Stimulated activated CD4-positive, alpha-beta T cell treated with anti-CD3 and anti-CD28 coated beads, Interleukin-4, amount 100 ng/mL, for 24 hours (primary cell): ENCODE data around the gene RHOD.

Experiments
- DNase-seq: peaks from one replicate; pipeline ENCODE4 v3.0.0-alpha.2; 2020

Gene RHOD

DNA sequence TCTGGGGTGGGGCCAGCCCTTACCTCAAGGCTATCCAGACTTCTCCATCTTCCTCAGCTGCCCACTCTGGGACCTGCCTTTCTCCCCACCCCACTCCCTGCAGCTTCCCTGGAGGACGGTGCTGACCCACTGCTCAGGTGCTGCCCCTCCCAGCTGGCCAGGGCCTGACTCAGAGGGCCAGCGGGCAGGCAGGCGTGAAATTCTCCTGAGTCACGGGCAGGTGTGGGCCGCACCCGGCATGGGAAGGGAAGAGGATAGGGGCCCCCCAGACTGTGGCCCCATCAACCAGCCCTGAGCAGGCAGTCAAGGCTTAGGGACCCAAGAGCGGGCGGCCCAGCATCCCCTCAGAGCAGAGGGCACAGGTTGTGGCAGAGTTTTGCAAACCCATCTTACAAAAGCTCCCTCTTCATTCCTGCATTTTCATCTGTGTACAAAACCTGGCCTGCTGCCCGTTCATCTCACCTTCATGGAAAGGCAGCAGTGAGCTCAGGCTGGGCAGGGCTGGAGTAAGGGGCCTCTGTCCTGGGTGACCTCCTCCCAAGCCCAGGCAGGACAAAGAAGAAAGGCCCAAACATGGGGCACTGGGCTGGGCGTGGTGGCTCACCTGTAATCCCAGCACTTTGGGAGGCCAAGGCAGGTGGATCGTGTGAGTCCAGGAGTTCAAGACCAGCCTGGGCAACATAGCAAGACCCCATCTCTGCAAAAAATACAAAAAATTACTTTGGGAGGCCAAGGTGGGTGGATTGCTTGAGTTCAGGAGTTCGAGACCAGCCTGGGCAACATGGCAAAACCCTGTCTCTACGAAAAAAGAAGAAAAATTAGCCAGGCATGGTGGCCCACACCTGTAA lies 6.1 kb downstream of the RHOD start:
- DNase-seq = no peak

DNA sequence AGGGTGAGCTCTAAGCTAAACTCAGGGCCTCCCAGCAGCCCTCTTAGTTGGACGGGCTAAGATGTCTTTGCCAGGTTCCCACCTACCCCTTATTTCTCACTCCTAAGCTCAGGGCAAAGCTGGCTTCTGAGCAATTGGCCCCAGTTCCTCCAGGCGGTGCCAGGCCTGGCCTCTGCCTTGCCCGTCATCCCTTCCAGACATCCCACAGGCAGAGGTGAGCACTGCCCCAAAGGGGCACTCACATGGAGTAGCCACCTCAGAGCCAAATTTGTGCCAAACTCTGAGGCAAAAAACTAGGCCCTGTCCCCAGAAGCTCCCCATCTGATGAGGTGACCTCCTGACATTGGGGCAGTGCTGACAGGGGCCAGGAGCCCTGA lies 9.7 kb downstream of the RHOD start:
- no peak for DNase-seq

DNA sequence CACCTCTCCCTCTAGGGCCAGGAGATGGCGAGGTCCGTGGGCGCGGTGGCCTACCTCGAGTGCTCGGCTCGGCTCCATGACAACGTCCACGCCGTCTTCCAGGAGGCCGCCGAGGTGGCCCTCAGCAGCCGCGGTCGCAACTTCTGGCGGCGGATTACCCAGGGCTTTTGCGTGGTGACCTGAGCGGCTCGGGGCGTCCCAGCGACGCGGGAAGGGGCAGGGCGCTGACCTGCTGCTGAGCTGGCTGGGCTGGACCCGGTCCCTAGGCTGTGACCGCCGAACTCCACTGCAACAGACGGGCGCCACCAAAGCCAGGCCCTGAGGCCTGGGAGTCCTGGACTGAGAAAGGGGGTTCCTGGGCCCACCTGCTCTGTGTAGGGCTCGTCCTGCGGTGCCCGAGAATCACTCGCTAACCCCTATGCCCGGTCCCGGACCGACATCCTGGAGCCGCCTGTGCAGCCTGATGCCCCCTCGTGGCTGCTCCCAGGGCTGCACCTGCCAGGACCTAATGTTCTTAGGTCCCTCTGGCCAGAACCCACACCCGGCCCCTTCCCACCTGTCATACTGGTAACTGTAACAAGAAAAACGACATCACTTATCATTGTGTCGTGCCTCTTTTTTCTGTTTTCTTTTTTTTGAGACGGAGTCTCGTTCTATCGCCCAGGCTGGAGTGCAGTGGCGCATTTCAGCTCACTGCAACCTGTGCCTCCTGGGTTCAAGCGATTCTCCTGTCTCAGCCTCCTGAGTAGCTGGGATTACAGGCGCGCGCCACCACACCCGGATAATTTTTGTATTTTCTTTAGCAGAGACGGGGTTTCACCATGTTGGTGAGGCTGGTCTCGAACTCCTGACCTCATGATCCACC lies 15.0 kb downstream of the RHOD start:
- peak; percentile 74 for DNase-seq

DNA sequence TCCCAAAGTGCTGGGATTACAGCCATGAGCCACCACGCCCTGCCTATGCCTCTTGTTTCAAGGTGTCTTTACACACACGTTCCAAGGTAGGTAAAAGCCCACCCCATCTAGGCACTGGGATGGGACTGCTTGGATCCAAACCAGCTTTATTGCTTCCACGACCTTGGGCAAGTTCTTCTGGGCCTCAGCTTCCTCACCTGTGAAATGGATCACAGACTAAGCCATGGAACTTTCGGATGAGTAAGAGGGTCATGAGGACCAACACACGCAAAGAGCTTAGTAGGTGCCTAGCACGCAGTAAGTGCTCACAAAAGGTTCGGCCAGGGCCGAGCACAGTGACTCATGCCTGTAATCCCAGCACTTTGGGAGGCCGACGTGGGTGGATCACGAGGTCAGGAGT lies 15.6 kb downstream of the RHOD start:
- no peak for DNase-seq

DNA sequence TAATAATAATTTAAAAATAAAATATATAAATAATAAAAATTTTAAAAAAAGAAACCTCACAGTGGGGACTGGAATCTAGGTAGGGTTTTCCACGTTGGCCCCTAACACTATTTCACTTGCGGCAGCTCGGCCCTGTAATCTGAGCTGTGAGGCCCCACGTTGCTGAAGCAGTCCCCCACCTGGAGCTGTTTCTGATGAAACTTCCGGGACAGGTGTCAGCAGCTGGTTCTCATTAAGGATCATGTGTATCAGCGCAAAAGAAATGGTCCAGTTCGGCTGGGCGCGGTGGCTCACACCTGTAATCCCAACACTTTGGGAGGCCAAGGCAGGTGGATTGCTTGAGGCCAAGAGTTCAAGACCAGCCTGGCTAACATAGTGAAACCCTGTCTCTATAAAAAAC lies 17.3 kb downstream of the RHOD start:
- no peak for DNase-seq

DNA sequence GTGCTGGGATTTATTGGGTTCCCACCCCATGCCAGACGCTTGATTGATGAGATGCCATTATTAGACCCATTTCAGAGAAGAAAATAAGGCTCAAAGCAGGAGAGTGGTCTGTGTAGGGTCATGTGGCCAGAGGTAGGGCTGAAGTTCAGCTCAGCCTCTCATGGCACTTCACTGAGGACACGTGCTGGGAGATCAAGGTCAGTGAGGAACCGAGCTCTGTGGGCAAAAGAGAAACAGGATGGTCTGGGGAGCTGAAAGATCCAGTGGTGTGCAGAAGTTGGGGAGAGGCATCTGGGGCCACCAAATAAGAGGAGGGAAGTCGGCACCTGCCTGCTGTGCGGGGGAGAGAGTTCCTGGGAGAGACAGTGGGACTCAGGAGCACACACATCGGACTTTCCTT lies 19.6 kb downstream of the RHOD start:
- DNase-seq = no peak

DNA sequence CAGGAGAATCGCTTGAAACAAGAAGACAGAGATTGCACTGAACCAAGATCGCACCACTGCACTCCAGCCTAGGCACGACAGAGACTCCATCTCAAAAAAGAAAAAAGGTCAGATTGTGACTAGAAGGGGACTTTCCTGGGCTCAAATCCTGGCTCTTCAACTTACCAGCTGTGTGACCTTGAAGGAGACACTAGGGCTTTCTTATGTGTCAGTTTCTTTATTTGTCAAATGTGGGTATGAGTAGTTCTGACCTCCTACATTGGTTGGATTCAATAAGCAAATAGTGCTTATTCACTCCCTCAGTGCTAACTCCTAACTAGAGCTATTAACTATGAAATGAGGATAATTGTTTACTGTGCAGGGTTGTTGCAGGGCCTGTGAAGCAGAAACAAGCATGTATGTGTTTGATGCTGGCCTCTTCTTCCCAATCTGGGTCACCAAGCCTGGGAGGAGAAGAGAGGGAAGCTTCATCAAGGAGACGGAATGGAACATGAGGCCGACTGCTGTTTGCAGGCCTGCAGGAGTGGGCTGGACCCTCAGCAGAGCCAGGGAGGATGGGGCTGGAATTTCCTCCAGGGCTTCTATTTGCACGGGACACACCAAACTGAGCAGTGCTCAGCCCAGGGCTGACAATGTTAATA lies 22.5 kb downstream of the RHOD start:
- DNase-seq = no peak

DNA sequence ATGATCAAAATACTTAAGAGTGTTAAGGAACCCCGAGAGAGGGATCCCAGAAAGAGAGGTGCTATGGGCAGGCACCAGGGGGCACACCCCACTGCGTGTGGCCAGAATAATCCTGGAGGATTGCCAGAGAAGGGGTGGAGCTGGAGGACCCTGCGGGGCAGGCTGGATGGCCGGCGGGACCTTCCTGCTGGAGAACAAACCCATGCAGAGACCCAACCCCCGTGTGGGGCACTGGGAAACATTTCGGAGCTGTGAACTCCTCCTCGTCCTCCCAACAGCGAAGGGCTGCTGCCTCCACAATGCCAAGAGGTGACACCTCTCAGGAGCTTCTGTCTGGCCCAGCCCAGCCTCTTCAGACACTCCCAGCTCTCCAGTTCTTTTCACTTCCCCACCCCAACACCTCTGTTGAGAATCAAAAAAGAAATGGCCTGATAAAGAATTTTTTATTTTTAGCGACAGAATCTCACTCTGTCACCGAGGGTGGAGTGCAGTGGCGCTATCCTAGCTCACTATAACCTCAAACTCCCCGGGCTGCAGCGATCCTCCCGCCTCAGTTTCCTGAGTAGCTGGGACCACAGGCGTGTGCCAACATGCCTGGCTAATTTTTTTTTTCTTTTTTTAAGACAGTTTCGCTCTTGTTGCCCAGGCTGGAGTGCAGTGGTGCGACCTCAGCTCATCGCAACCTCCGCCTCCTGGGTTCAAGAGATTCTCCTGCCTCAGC lies 25.6 kb downstream of the RHOD start:
- DNase-seq = no peak

DNA sequence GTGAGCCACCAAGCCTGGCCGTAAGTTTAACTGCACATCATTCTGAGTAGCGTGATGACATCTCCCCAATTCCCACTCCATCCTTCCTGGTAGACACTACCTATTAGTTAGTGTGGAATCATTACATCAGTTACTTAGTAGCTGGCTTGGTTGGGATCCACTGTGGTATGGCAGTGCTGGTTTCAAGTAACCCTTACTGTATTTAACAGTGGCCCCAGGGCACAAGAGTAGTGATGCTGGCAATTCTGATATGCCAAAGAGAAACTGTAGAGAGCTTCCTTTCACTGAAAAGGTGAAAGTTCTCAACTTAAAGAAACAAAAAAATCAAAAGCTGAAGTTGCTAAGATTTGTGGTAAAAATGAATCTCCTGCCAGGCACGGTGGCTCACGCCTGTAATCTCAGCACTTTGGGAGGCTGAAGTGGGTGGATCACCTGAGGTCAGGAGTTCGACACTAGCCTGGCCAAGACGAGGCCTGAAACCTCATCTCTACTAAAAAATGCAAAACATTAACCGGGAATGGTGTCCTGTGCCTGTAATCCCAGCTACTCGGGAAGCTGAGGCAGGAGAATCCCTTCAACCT lies 27.2 kb downstream of the RHOD start:
- no peak for DNase-seq

DNA sequence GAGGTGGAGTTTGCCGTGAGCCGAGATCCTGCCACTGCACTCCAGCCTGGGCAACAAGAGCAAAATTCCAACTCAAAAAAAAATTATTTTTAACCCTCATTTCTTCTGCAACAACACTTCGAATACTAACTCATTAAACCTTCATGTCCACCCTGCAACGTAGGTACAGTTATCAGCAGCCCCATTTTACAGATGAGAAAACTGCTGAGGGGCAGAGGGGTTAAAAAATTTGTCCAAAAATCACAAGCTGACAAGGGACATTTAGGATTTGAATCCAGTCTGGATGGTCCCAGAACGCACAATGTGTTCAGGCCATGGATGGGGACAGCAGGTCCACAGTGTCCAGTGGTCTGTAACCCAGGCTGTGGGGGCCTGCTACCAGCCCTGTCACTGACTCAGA lies 29.0 kb downstream of the RHOD start:
- no peak for DNase-seq

DNA sequence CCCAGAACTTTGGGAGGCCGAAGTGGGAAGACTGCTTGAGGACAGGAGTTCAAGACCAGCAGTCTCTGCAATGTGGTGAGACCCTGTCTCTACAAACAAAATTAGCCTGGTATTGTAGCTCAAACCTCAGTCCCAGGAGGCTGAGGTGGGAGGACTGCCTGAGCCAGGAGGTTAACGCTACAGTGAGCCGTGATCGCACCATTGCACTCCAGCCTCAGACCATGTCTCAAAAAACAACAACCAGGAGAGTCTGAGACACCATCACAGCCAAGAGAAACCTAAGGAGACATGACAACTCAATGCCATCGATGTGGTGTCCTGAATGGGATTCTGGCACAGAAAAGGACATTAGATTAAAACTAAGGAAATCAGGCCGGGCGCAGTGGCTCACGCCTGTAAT lies 34.1 kb downstream of the RHOD start:
- DNase-seq = no peak

DNA sequence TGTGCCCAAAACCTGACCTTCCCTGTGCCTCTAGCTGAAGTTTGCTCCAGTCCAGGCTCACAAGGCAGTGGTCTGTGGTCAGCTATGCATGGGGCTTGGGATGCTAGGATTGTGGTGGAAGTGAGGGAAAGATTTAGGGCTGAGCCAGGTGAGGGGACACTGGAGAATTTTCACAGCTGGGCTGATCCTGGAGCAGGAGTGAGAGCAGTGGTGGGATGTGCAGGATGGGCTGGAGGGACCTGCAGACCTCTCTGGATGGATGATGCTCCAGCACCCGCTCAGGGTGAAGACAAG lies 38.5 kb downstream of the RHOD start:
- DNase-seq = no peak

DNA sequence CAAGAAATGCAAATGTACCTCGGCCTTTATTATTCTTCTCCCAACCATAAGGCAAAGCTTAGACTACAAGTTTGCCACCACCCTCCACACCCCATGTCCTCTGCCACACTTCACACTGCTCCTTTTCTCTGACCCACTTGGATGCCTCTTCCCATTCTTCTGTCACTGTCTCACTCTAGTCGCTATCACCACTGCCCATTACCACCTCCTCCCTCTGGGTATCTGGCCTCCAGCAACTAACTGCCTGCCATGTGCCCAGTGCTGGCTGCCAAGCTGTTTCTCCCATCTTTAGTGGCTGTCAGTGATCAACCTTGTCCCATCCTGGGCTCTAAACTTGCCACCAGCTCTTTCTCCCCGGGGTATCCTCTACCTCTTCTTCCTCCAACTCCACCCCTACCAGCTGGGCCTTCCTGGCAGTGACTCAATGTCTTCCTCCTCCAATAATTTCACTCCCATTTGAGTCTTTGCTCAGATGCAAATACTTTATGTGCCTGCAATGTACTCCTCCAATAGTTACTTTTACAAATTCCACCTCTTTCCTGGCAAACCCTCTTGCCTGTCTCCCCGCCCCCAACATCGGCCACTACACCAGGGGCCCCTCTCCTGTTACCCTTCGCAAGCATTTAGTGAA lies 42.3 kb downstream of the RHOD start:
- DNase-seq = no peak

DNA sequence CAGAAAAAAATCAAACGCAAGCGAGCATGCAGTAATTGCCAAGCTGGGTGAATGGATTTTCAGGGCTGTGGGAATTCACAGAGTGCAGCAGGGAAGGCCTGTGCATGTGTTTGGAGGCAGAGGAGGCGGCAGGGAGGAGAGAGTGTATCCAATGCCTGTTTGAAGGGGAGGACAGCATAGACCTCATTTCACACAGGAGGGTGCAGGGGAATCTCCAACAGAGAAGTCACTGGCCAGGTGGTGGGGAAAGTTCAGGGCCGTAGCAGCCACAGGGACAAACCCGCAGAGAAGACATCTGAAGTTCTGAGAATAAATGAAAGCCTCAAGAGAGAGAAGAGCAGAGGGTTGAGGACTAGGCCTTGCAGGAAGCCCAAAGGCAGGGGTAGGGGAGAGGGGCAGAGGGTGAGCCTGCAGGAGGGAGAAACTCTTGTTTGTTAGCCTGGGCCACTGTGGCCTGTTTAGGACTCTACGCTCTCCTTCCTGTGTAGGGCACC lies 43.2 kb downstream of the RHOD start:
- no peak for DNase-seq

DNA sequence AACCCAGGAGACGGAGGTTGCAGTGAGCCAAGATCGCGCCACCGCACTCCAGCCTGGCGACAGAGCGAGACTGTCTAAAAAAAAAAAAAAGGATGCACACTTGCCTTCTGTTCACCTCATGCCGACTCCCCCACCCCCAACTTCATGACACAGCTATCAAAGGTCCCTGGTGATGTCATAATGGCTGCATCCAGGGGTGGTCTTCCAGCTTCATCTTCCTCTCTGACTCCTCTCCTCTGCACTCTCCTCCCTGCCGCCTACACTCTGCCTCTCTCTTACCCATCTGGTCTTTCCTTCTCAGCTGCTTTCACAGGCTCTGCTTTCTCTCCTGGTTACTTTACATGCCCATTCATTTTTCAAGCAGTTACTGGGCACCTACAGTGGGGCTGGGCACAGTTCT lies 46.0 kb downstream of the RHOD start:
- no peak for DNase-seq

DNA sequence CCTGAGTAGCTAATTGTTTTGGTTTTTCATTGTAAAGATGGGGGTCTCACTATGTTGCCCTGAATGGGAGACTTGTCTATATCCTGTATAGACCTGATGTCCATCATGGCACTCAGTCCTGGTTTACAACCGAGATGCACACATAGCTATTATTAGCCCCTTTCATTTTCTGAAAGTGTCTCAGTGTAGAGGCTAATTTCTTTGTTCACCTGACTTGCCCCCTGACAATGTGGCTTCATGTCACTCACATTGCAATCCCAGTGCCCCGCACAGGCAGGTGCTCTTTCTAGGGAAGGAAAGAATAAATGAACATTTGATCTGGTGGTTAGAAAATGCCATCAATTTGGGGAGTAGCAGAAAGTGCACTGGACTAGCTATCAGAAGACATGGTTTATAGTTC lies 49.3 kb downstream of the RHOD start:
- DNase-seq = no peak

DNA sequence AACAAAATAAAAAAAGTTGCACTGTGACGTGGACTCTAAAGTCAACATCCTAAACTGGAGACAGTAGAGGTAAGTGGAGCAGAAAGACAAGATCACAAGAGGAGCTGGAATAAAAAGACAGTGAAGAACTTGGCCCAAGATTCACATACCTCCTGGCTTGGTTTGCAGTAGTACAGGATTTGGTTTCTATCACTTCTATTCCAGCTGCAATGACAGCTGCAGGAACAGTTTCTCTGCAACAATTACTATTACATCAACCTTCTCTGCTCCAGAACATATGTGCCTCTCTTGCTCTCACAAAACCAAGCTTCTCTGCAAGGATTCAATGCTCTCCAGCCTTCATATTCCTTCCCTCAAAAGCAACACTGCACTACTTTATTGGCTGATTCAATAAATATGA lies 54.6 kb downstream of the RHOD start:
- DNase-seq = no peak

DNA sequence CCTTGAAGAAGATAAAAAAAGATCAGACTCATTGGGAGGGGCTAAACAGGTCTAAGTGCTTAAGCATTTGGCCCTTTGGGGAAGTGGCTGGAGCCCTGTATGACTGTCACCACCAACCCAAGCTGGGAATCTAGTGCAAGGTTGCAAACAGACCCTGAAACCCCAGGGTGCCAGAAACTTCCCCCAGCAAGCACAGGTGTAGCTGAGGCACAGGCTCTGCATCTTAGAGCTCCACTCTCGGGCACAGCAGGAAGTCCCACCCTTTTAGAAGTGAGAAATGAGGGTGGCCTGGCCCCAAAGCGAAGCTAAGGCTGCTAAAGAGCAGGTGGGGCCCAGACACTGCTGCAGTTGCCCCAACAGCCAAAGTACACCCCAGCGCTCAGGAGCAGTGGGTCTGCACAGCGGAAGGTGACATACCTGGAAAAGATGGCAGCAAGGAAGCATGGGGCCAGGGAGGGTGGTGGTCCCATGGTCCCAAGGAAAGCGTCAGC lies 56.6 kb downstream of the RHOD start:
- no peak for DNase-seq

DNA sequence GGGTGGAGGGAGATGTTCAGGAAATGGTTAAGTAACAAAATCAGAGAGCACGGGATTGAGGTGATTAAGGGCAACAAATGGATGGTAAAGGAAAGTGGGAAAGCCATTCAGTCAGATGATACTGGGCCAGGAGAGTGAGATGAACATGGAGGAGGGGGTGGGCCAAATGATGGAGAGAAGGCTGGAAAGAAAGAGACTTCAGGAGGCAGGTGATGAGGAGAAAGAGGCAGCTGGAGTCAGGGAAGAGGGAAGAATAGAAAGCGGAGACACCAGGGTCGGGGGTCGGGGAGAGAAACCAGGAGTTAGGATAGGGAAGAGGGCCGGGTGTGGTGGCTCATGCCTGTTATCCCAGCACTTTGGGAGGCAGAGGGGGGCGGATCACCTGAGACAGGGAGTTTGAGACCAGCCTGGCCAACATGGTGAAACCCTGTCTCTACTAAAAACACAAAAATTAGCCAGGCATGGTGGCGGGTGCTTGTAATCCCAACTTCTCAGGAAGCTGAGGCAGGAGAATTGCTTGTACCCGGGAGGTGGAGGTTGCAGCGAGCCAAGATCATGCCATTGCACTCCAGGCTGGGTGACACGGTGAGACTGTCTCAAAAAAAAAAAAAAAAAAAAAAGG lies 57.7 kb downstream of the RHOD start:
- no peak for DNase-seq

DNA sequence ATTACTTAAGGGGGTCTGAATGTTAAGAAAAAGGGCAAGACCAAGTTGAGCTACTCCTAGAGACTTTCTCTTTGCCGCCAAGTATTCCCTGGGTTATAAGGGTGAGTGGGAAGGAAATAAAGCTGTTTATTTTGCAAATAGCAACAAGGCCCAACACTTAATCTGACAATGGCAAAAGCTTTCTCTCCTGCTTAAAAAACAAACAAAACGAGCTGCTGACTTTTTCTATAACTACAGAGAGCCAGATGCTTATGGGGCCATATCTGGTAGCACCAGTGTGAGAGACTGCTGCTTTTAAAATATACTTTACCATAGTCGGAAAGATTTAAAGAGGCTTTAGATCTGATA lies 60.1 kb downstream of the RHOD start:
- no peak for DNase-seq

DNA sequence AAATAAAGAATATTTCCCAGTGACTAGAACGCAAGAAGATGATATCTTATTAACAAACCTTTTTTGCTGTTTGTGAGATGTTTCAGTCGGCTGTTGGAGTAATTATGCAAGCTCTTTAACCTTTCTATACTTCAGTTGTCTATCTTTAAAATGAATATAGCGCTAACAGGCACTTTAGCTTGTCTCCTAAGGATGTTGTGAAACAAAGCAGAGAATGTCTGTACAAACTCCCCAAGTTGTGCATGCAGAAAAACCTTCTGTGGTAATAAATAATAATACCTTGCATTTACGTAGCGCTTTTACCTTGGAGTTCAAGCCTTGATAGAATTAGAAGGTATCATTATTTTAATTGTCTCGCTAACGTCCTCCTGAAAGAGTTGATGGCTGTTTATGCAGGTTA lies 60.5 kb downstream of the RHOD start:
- no peak for DNase-seq

DNA sequence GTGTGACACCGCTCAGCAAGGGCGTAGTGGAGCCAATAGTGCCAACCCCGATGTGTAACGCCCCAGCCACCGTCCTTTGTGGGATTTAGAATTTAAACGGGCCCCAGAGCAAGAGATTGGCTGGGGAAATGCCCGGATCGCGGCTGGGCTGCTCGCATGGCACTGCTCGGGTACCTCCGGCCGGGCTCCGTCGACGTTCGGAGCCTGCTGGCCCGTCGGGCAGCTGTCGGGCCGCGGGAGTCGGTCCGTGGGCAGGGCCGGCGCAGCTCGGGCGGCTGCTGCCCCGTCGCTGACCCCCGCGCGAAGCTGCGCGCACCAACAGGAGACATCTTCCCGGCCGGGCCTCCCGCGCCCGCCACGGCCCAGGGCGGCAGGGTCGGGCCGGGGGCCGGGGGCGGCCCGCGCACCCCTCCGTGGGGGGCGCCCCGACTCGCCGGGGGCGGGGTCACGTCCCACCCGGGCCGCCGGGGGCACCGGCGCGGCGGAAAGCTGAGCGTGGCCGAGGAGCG lies 61.1 kb downstream of the RHOD start:
- DNase-seq = peak; percentile 43
